ENCODE measurements around the gene UBE2O. TPM values are rescaled to one million over a fixed set of nuclear protein-coding genes. Genes with fewer than 3 reads are reported as not detected.

UBE2O gene
- total RNA-seq, 1 experiment from 2014 or later, result 52.6 TPM

DNA sequence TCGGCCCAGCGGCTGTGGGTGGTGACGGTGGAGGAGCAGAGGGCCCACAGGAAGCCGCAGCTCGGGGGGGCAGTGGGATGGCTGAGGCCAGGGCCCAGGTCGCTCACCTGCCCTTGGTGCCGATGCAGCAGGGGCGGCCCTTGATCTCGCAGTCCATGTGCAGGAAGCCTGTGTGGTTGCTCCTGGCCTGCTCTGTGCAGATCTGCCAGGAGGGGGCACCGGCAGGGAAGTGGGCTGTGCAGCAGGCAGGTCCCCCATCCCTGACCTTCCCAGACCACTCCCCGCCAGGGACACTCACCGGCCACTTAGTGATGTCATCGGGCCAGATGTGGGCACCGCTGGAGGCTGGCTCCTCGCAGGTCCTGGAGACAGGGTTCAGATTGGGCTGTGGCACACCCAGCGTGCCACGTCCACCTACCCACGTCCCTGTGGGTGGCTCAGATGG, 20.6 kb upstream of the UBE2O start:
- Histone ChIP-seq H3K9ac (ENCODE audit: extremely low read depth, insufficient read length, low read length) (no peak overlapping the region), H3K4me2 (ENCODE audit: insufficient read depth, insufficient read length, low read length) (no peak overlapping the region), H3K14ac (ENCODE audit: insufficient read depth, low read length) (no peak overlapping the region; the same call in 1 of the 2 replicates), H2BK15ac (ENCODE audit: low read depth, low read length) (no peak overlapping the region), H3K4ac (ENCODE audit: low read depth, low read length) (no peak overlapping the region), H4K8ac (replicated peaks; ENCODE audit: insufficient read length, low read depth, low read length) (no peak overlapping the region), H2BK12ac (ENCODE audit: insufficient read length, low read depth, low read length) (no peak overlapping the region), H4K5ac (ENCODE audit: insufficient read length, low read depth, low read length) (no peak overlapping the region), H3K79me1 (ENCODE audit: insufficient read depth, low read depth, low read length, poor library complexity, severe bottlenecking) (no peaks in the 10 kb centered on the region), H3K4me1 (ENCODE audit: insufficient read depth, low read length) (no peaks in the 10 kb centered on the region), H4K91ac (ENCODE audit: insufficient read length, low read depth, low read length) (no peak overlapping the region), H2BK20ac (ENCODE audit: low read depth, low read length, poor library complexity, severe bottlenecking) (no peak overlapping the region), H2BK120ac (ENCODE audit: low read depth, low read length, poor library complexity, severe bottlenecking) (no peak overlapping the region), H3K27me3 (ENCODE audit: insufficient read depth, low read length) (no peaks in the 10 kb centered on the region), H2AFZ (ENCODE audit: low read length) (no peak overlapping the region), H3K23me2 (ENCODE audit: insufficient read length, low read depth, low read length, poor library complexity, severe bottlenecking) (no peaks in the 10 kb centered on the region), H2AK5ac (ENCODE audit: insufficient read length, low read length) (no peak overlapping the region), H4K20me1 (ENCODE audit: control insufficient read depth, insufficient read depth, insufficient read length) (no peaks in the 10 kb centered on the region), H3K9me3 (ENCODE audit: control insufficient read depth, low read depth, low read length) (no peaks in the 10 kb centered on the region), H3K56ac (ENCODE audit: insufficient read length, low read depth, low read length) (no peak overlapping the region), H3K79me2 (ENCODE audit: insufficient read depth, low read length) (no peaks in the 10 kb centered on the region), H3T11ph (ENCODE audit: low read length) (no peak overlapping the region), H2BK5ac (ENCODE audit: insufficient read length, low read length) (no peak overlapping the region), H3K23ac (ENCODE audit: insufficient read length, low read depth, low read length) (no peak overlapping the region), H3K18ac (ENCODE audit: insufficient read length, low read depth, low read length) (no peak overlapping the region), H3K27ac (ENCODE audit: insufficient read length, low read depth, low read length) (no peak overlapping the region)
- Mint-ChIP-seq H3K27me3 (ENCODE audit: low read depth) (no peaks in the 10 kb centered on the region), H3K9me3 (no peaks in the 10 kb centered on the region; a peak in 1 of 5 replicates), H3K27ac (no peak overlapping the region), H3K4me3 (no peak overlapping the region), H3K36me3 (ENCODE audit: insufficient read depth in 1 of 3, low read depth in 3 of 3) (peaks cover 4 to 27% (median 5%) of the 10 kb centered on the region in 3 experiments; a peak in 5 of 7 replicates), H3K4me1 (no peaks in the 10 kb centered on the region)
- TF ChIP-seq, protein P1, sequence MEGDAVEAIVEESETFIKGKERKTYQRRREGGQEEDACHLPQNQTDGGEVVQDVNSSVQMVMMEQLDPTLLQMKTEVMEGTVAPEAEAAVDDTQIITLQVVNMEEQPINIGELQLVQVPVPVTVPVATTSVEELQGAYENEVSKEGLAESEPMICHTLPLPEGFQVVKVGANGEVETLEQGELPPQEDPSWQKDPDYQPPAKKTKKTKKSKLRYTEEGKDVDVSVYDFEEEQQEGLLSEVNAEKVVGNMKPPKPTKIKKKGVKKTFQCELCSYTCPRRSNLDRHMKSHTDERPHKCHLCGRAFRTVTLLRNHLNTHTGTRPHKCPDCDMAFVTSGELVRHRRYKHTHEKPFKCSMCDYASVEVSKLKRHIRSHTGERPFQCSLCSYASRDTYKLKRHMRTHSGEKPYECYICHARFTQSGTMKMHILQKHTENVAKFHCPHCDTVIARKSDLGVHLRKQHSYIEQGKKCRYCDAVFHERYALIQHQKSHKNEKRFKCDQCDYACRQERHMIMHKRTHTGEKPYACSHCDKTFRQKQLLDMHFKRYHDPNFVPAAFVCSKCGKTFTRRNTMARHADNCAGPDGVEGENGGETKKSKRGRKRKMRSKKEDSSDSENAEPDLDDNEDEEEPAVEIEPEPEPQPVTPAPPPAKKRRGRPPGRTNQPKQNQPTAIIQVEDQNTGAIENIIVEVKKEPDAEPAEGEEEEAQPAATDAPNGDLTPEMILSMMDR (conservative IDR thresholded peaks at IDR 0.05), result peak; percentile 69
- WGBS (ENCODE audit: extremely low coverage, insufficient read length, low lambda C conversion rate), result no CpG with 5 or more reads among the region's 18 CpGs
- DNase-seq, result peak; percentile 89
